Neural cell (in vitro differentiated cells): ENCODE results near the gene TTLL1. TPM values are rescaled to one million over a fixed set of nuclear protein-coding genes. Genes with fewer than 3 reads are reported as not detected.

ENCODE experiments used
- H2AFZ ChIP-seq: fragments of 200-600, 300-800 bp; sonication (generic), shearing (Covaris generic); 2 replicates; pipeline ENCODE4 v1.6.0; 2014; ENCODE audit warnings: low read depth, mild to moderate bottlenecking, antibody characterized with exemption, low read length, moderate library complexity
- H3F3A ChIP-seq: fragments of 200-600 bp; shearing (Covaris generic); 2 replicates; pipeline ENCODE4 v1.6.1; 2016; ENCODE audit warnings: mild to moderate bottlenecking, moderate library complexity, mixed read lengths, antibody characterized with exemption, low read length; ENCODE audit not compliant: insufficient read depth, poor library complexity, severe bottlenecking
- H3K27ac ChIP-seq: fragments of 200-600, 300-800 bp; sonication (generic), shearing (Covaris generic); 2 replicates; pipeline ENCODE4 v1.5.1; 2014; ENCODE audit warnings: mild to moderate bottlenecking, low read length, moderate library complexity
- H3K27me3 ChIP-seq: fragments of 300-800, 200-600 bp; sonication (generic), shearing (Covaris generic); 2 replicates; pipeline ENCODE4 v1.6.0; 2014; ENCODE audit warnings: mild to moderate bottlenecking, low read depth, low read length, moderate library complexity; ENCODE audit not compliant: insufficient read depth
- H3K36me3 ChIP-seq: fragments of 300-800, 200-600 bp; sonication (generic), shearing (Covaris generic); 2 replicates; pipeline ENCODE4 v1.5.1; 2014; ENCODE audit warnings: mild to moderate bottlenecking, antibody characterized with exemption, low read length, moderate library complexity; ENCODE audit not compliant: insufficient read depth
- H3K4me2 ChIP-seq: fragments of 300-800, 200-600 bp; sonication (generic), shearing (Covaris generic); 2 replicates; pipeline ENCODE4 v1.6.0; 2014; ENCODE audit warnings: mild to moderate bottlenecking, low read length
- H3K4me3 ChIP-seq: fragments of 300-800, 200-600 bp; sonication (generic), shearing (Covaris generic); 2 replicates; pipeline ENCODE4 v1.5.1; 2014; ENCODE audit warnings: mild to moderate bottlenecking, low read length, moderate library complexity
- H3K79me2 ChIP-seq: fragments of 200-600 bp; shearing (Covaris generic); replicated peaks from 2 replicates; pipeline ENCODE4 v1.6.0; 2014; ENCODE audit warnings: mild to moderate bottlenecking, low read length, moderate library complexity; ENCODE audit not compliant: insufficient read depth
- H3K9ac ChIP-seq: fragments of 300-800, 200-600 bp; sonication (generic), shearing (Covaris generic); 2 replicates; pipeline ENCODE4 v1.6.1; 2016; ENCODE audit warnings: mild to moderate bottlenecking, low read length, mixed read lengths
- H3K9me2 ChIP-seq: fragments of 200-600 bp; shearing (Covaris generic); 2 replicates; pipeline ENCODE4 v1.6.1; 2016; ENCODE audit warnings: mild to moderate bottlenecking, low read length, mixed read lengths; ENCODE audit not compliant: insufficient read depth
- H3K9me3 ChIP-seq: fragments of 200-600, 300-800 bp; sonication (generic), shearing (Covaris generic); 2 replicates; pipeline ENCODE4 v1.6.1; 2016; ENCODE audit warnings: mild to moderate bottlenecking, mixed run types, low read length, moderate library complexity, mixed read lengths
- H4K20me1 ChIP-seq: fragments of 200-600 bp; shearing (Covaris generic); 2 replicates; pipeline ENCODE4 v1.6.1; 2016; ENCODE audit warnings: mild to moderate bottlenecking, mixed run types; ENCODE audit not compliant: insufficient read depth
- CTCF ChIP-seq: fragments of 450-650 bp; IDR thresholded peaks from 2 replicates; pipeline ENCODE4 v1.5.1; 2014; ENCODE audit warnings: antibody characterized with exemption, mild to moderate bottlenecking, moderate library complexity; ENCODE audit not compliant: poor library complexity, severe bottlenecking
- EP300 ChIP-seq: fragments of 450-650 bp; conservative IDR thresholded peaks from 2 replicates; pipeline ENCODE4 v1.6.1; 2014; ENCODE audit warnings: antibody characterized with exemption, mild to moderate bottlenecking, moderate library complexity; ENCODE audit not compliant: poor library complexity, severe bottlenecking
- EZH2 ChIP-seq: fragments of 200-600, 300-800 bp; shearing (Covaris generic), sonication (generic); IDR thresholded peaks from 2 replicates; pipeline ENCODE4 v1.6.1; 2014; ENCODE audit warnings: antibody characterized with exemption, low read length, borderline replicate concordance, mild to moderate bottlenecking; ENCODE audit not compliant: insufficient read depth, poor library complexity, severe bottlenecking
- MXI1 ChIP-seq: fragments of 450-650 bp; conservative IDR thresholded peaks from 2 replicates; pipeline ENCODE4 v1.6.1; 2014; ENCODE audit warnings: antibody characterized with exemption, mild to moderate bottlenecking; ENCODE audit not compliant: poor library complexity, severe bottlenecking
- POLR2AphosphoS5 ChIP-seq: IDR thresholded peaks from 2 replicates; pipeline ENCODE4 v1.6.1; 2012
- RAD21 ChIP-seq: fragments of 450-650 bp; conservative IDR thresholded peaks from 2 replicates; pipeline ENCODE4 v1.6.1; 2014; ENCODE audit warnings: antibody characterized with exemption, mild to moderate bottlenecking, moderate library complexity
- REST ChIP-seq: IDR thresholded peaks from 2 replicates; pipeline ENCODE4 v1.6.1; 2012; ENCODE audit warnings: borderline replicate concordance
- SMC3 ChIP-seq: fragments of 450-650 bp; conservative IDR thresholded peaks from 2 replicates; pipeline ENCODE4 v1.6.1; 2014; ENCODE audit warnings: antibody characterized with exemption, mild to moderate bottlenecking, moderate library complexity; ENCODE audit not compliant: poor library complexity
- TAF1 ChIP-seq: IDR thresholded peaks from 2 replicates; pipeline ENCODE4 v1.6.1; 2012; ENCODE audit warnings: low read depth
- polyA plus RNA-seq: library from polyadenylated mRNA; depleted of rRNA; stranded (reverse); fragments of >200 nt; gene quantifications from 2 replicates; pipeline ENCODE4 v1.2.3, GENCODE V29; 2014

TTLL1 gene
- polyA plus RNA-seq, 1 donor from 2014 or later: 36.3 TPM

DNA sequence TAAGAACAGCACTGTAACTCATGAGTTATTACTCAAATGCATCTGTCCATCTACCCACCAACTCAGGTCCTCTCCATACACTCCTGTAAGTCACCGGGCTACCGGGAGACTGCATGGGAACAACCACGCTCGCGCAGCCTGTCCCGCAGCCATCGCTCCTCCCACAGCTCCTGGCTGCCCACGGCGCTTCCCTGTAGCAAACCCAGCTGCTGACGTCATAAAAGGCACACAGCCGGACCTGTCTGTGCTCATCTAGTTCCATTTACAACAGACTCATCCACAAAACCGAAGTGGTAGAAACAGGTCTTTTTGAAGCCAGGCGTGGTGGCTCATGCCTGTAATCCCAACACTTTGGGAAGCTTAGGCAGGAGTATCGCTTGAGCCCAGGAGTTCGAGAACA, 50.9 kb downstream of the TTLL1 start:
- no peaks in the 10 kb centered on the region for H3K79me2 ChIP-seq
- TF ChIP-seq POLR2AphosphoS5: no peak
- no peak for TF ChIP-seq CTCF
- TF ChIP-seq EP300: no peak
- no peak for TF ChIP-seq REST
- no peak for TF ChIP-seq MXI1
- no peak for TF ChIP-seq SMC3
- TF ChIP-seq TAF1: no peak
- TF ChIP-seq RAD21: no peak
- TF ChIP-seq EZH2: no peak
- H3K27ac ChIP-seq: no peak overlapping the region
- H3K4me2 ChIP-seq: no peak overlapping the region
- H3K27me3 ChIP-seq: no peaks in the 10 kb centered on the region
- H3K9ac ChIP-seq: no peak overlapping the region
- H3K4me3 ChIP-seq: no peak overlapping the region
- no peaks in the 10 kb centered on the region for H4K20me1 ChIP-seq
- no peaks in the 10 kb centered on the region for H3K9me3 ChIP-seq
- no peaks in the 10 kb centered on the region for H3K9me2 ChIP-seq
- H3K36me3 ChIP-seq: no peaks in the 10 kb centered on the region
- no peak overlapping the region for H2AFZ ChIP-seq
- H3F3A ChIP-seq: no peaks in the 10 kb centered on the region

- H3K9ac ChIP-seq: no peak overlapping the region
- no peaks in the 10 kb centered on the region for H3K9me2 ChIP-seq
- H3K4me3 ChIP-seq: no peak overlapping the region
- no peaks in the 10 kb centered on the region for H3K36me3 ChIP-seq
- no peak overlapping the region for H3K4me2 ChIP-seq
- no peak overlapping the region for H3K27ac ChIP-seq
- H4K20me1 ChIP-seq: no peaks in the 10 kb centered on the region
- no peaks in the 10 kb centered on the region for H3F3A ChIP-seq
- H3K27me3 ChIP-seq: no peaks in the 10 kb centered on the region
- H2AFZ ChIP-seq: no peak overlapping the region
- no peaks in the 10 kb centered on the region for H3K79me2 ChIP-seq
- no peaks in the 10 kb centered on the region for H3K9me3 ChIP-seq
- TF ChIP-seq POLR2AphosphoS5: no peak
- no peak for TF ChIP-seq EP300
- no peak for TF ChIP-seq REST
- no peak for TF ChIP-seq RAD21
- TF ChIP-seq CTCF: no peak
- no peak for TF ChIP-seq EZH2
- no peak for TF ChIP-seq TAF1
- no peak for TF ChIP-seq MXI1
- no peak for TF ChIP-seq SMC3
These were observed 52.8 kb downstream of the TTLL1 start for GRCh38 chr22:43036282-43036829.
